ENCODE results near the gene SMAD3. TPM values are rescaled to one million over a fixed set of nuclear protein-coding genes. Genes with fewer than 3 reads are reported as not detected.
A peak's percentile ranks its signal among the peaks of the same experiment; 100 is the strongest.

SMAD3 gene
- total and polyA plus RNA-seq, 2 of the 8 experiments (the other 6 are each of a cell fraction or from before 2014, with no cell fraction given), result 10.1 to 12.4 TPM

GRCh38 chr15:67026610-67026967, 38.8 kb upstream of the SMAD3 start:
- H3K23ac ChIP-seq (ENCODE audit: insufficient read length), result no peak overlapping the region
- no peak overlapping the region for H3K4ac ChIP-seq (replicated peaks; ENCODE audit: insufficient read length, low read depth, low read length)
- no peak overlapping the region for H3K4me3 ChIP-seq (ENCODE audit: extremely low read depth in 1 of 4, insufficient read depth in 2 of 4, low read depth in 3 of 4, low read length in 4 of 4)
- H3K27ac ChIP-seq (ENCODE audit: low read depth, low read length), result no peak overlapping the region
- H3K4me1 ChIP-seq (replicated peaks in 1 of 4; ENCODE audit: control insufficient read depth in 3 of 4, insufficient read depth in 4 of 4, low read length in 3 of 4), result peaks cover 16 to 29% (median 19%) of the 10 kb centered on the region in 4 experiments
- WGBS, 2 experiments (ENCODE audit: extremely low coverage in 1 of 2, insufficient coverage in 1 of 2, insufficient read length in 1 of 2, insufficient replicate concordance in 2 of 2, low coverage in 1 of 2, low lambda C conversion rate in 2 of 2, missing lambda C conversion rate in 1 of 2), result 76% methylated on average over 4 of the region's 4 CpGs; no CpG with 5 or more reads in 1 of the 2 experiments
- no peak overlapping the region for H2AK5ac ChIP-seq (ENCODE audit: low read depth, low read length)
- ChIA-PET CTCF (ENCODE audit: partially characterized antibody) (interaction anchor here (0.6 to 1.7 kb wide), 6 partner anchors 11 to 426 kb away, joined by 3 to 5 read pairs (median 4); no protein-coding TSS in a partner anchor), POLR2A (ENCODE audit: partially characterized antibody) (interaction anchor here (1.2 to 1.6 kb wide), 3 partner anchors 8 to 16 kb away, joined by 4 read pairs; no protein-coding TSS in a partner anchor)
- no peak overlapping the region for H4K91ac ChIP-seq (replicated peaks; ENCODE audit: insufficient read length, low read length)
- H3K18ac ChIP-seq (ENCODE audit: extremely low read depth, low read length), result no peak overlapping the region
- H2BK5ac ChIP-seq (ENCODE audit: low read depth, low read length), result no peak overlapping the region
- no peak overlapping the region for H4K8ac ChIP-seq (ENCODE audit: extremely low read depth, insufficient read depth, low read length)
- H3K4me2 ChIP-seq (ENCODE audit: insufficient read depth in 1 of 2, low read depth in 2 of 2, low read length in 2 of 2), result no peak overlapping the region
- no peak overlapping the region for H3K14ac ChIP-seq (ENCODE audit: insufficient read length)
- no peak overlapping the region for H2BK120ac ChIP-seq (replicated peaks; ENCODE audit: low read depth, low read length)
- DNase-seq (ENCODE audit: low read depth in 1 of 2, low spot score in 2 of 2) (no peak), FAIRE-seq (no peak)
- no peak overlapping the region for H3K9ac ChIP-seq (replicated peaks in 1 of 4; ENCODE audit: extremely low read depth in 1 of 4, low read depth in 3 of 4, low read length in 3 of 4)
- no peaks in the 10 kb centered on the region; the same call in 1 of the 2 replicates for H3K23me2 ChIP-seq (ENCODE audit: low read depth, low read length)
- H4K5ac ChIP-seq (ENCODE audit: insufficient read length, low read depth, low read length), result no peak overlapping the region
- no peaks in the 10 kb centered on the region for H4K20me1 ChIP-seq (replicated peaks in 1 of 2; ENCODE audit: control insufficient read depth in 1 of 2, insufficient read depth in 2 of 2, low read length in 2 of 2)
- peak overlapping the region; percentile 88; the same call in 1 of the 2 replicates for H2BK15ac ChIP-seq (ENCODE audit: low read length)
- H3K56ac ChIP-seq (replicated peaks; ENCODE audit: insufficient read length, low read depth, low read length), result no peak overlapping the region
- H3K79me2 ChIP-seq (ENCODE audit: control insufficient read depth in 1 of 2, insufficient read depth in 2 of 2, low read length in 2 of 2), result no peaks in the 10 kb centered on the region
- H3K9me3 ChIP-seq (ENCODE audit: insufficient read depth in 2 of 2, low read depth in 1 of 2, low read length in 1 of 2), result no peaks in the 10 kb centered on the region
- H3K36me3 ChIP-seq (ENCODE audit: control insufficient read depth in 2 of 4, insufficient read depth in 4 of 4, low read length in 3 of 4), result no peaks in the 10 kb centered on the region
- H3K27me3 ChIP-seq (replicated peaks in 1 of 4; ENCODE audit: control insufficient read depth in 3 of 4, extremely low read depth in 1 of 4, insufficient read depth in 3 of 4, low read length in 3 of 4), result 0 out of 7 replicates have a peak, but pooled peaks cover 0 to under 1% (median 0%) of the 10 kb centered on the region in 4 experiments
- TF ChIP-seq HDAC6 (IDR thresholded peaks at IDR 0.05; ENCODE audit: low read depth, low read length) (no peak), SAP30 (IDR thresholded peaks at IDR 0.05; ENCODE audit: insufficient read depth, insufficient replicate concordance, low read length) (no peak), E2F6 (IDR thresholded peaks at IDR 0.05) (no peak), ZNF274 (IDR thresholded peaks at IDR 0.05; ENCODE audit: borderline replicate concordance, extremely low read depth, low read length) (no peak)
- TF ChIP-seq, protein P1, sequence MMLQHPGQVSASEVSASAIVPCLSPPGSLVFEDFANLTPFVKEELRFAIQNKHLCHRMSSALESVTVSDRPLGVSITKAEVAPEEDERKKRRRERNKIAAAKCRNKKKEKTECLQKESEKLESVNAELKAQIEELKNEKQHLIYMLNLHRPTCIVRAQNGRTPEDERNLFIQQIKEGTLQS (IDR thresholded peaks at IDR 0.05; ENCODE audit: insufficient read depth, low read depth, low read length), result no peak
- no peaks in the 10 kb centered on the region; the same call in none of the 2 replicates for H3K79me1 ChIP-seq (ENCODE audit: low read depth, low read length)
- H2BK12ac ChIP-seq (ENCODE audit: low read depth, low read length), result peak overlapping the region; percentile 65; the same call in 1 of the 2 replicates
- peak overlapping the region; percentile 80; the same call in 1 of the 2 replicates for H2BK20ac ChIP-seq (ENCODE audit: low read length)
- H2AFZ ChIP-seq (ENCODE audit: low read length), result no peak overlapping the region

All from H1 (cell line).